GM23338 (cell line): ENCODE measurements around the gene SHROOM2. TPM values are rescaled to one million over a fixed set of nuclear protein-coding genes. Genes with fewer than 3 reads are reported as not detected.

ENCODE experiments used
- ATAC-seq: fragments of 200-7000 bp; cut with Tn5 transposase; 3 replicates; pipeline ENCODE4 v1.9.1; 2020
- DNase-seq: peaks from one replicate; pipeline ENCODE4 v3.0.0-alpha.2; 2015; ENCODE audit warnings: low spot score
- H2AFZ ChIP-seq: fragments of 200-600 bp; sonication (generic); 2 replicates; pipeline ENCODE4 v1.8.0; 2016; ENCODE audit warnings: antibody characterized with exemption, mild to moderate bottlenecking, moderate library complexity
- H3F3A ChIP-seq: fragments of 200-600 bp; sonication (generic); replicated peaks from 2 replicates; pipeline ENCODE4 v1.8.0; 2017; ENCODE audit warnings: antibody characterized with exemption, mixed run types, low read depth
- H3K27ac ChIP-seq: fragments of 200-600 bp; sonication (generic); 2 replicates; pipeline ENCODE4 v1.6.1; 2016; ENCODE audit warnings: low read depth
- H3K27me3 ChIP-seq: fragments of 200-600 bp; sonication (generic); 2 replicates; pipeline ENCODE4 v1.8.0; 2016; ENCODE audit warnings: mild to moderate bottlenecking, mixed run types, moderate library complexity; ENCODE audit not compliant: insufficient read depth
- H3K36me3 ChIP-seq: fragments of 200-600 bp; sonication (generic); 2 replicates; pipeline ENCODE4 v1.8.0; 2016; ENCODE audit warnings: mild to moderate bottlenecking; ENCODE audit not compliant: insufficient read depth
- H3K4me1 ChIP-seq: fragments of 200-600 bp; sonication (generic); 2 replicates; pipeline ENCODE4 v1.8.0; 2016; ENCODE audit warnings: mild to moderate bottlenecking, moderate library complexity; ENCODE audit not compliant: insufficient read depth
- H3K4me2 ChIP-seq: fragments of 200-600 bp; sonication (generic); 2 replicates; pipeline ENCODE4 v1.7.1; 2017; ENCODE audit warnings: mixed run types
- H3K4me3 ChIP-seq: fragments of 200-600 bp; sonication (generic); 2 replicates; pipeline ENCODE4 v1.6.1; 2016; ENCODE audit warnings: mixed run types
- H3K79me2 ChIP-seq: fragments of 200-600 bp; sonication (generic); replicated peaks from 2 replicates; pipeline ENCODE4 v1.8.0; 2017; ENCODE audit warnings: mild to moderate bottlenecking; ENCODE audit not compliant: insufficient read depth
- H3K9me2 ChIP-seq: fragments of 200-600 bp; sonication (generic); 2 replicates; pipeline ENCODE4 v1.8.0; 2017; ENCODE audit not compliant: insufficient read depth
- H4K20me1 ChIP-seq: fragments of 200-600 bp; sonication (generic); replicated peaks from 2 replicates; pipeline ENCODE4 v1.8.0; 2017; ENCODE audit warnings: mild to moderate bottlenecking; ENCODE audit not compliant: insufficient read depth
- H3K27ac Mint-ChIP-seq: 2 replicates; pipeline ENCODE4 v1.8.0; 2020; ENCODE audit warnings: inconsistent platforms, mild to moderate bottlenecking, moderate library complexity, mixed read lengths
- H3K27me3 Mint-ChIP-seq: 3 replicates; pipeline ENCODE4 v1.8.0; 2022; ENCODE audit warnings: low read depth, mild to moderate bottlenecking, moderate library complexity, mixed read lengths, inconsistent platforms; ENCODE audit not compliant: insufficient read depth, poor library complexity
- H3K36me3 Mint-ChIP-seq: 3 replicates; pipeline ENCODE4 v1.8.0; 2021; ENCODE audit warnings: low read depth, mild to moderate bottlenecking, inconsistent platforms, moderate library complexity, mixed read lengths
- H3K4me1 Mint-ChIP-seq: 3 replicates; pipeline ENCODE4 v1.8.0; 2020; ENCODE audit warnings: mild to moderate bottlenecking, inconsistent platforms, mixed read lengths
- H3K4me3 Mint-ChIP-seq: 3 replicates; pipeline ENCODE4 v1.8.0; 2021; ENCODE audit warnings: moderate library complexity, mild to moderate bottlenecking, inconsistent platforms, mixed read lengths
- H3K9me3 Mint-ChIP-seq: 3 replicates; pipeline ENCODE4 v1.8.0; 2020; ENCODE audit warnings: moderate library complexity, mild to moderate bottlenecking, inconsistent platforms, mixed read lengths
- EZH2 ChIP-seq: fragments of 200-600 bp; sonication (generic); IDR thresholded peaks from one replicate; pipeline ENCODE4 v1.8.0; 2017; ENCODE audit warnings: antibody characterized with exemption, mild to moderate bottlenecking, low read depth; ENCODE audit not compliant: unreplicated experiment
- JUNB ChIP-seq: IDR thresholded peaks from one replicate; pipeline ENCODE4 v1.6.1; 2016; ENCODE audit warnings: antibody characterized with exemption; ENCODE audit not compliant: unreplicated experiment
- REST ChIP-seq: IDR thresholded peaks from one replicate; pipeline ENCODE4 v1.6.1; 2018; ENCODE audit warnings: antibody characterized with exemption; ENCODE audit not compliant: unreplicated experiment
- STAT1 ChIP-seq: IDR thresholded peaks from one replicate; pipeline ENCODE4 v1.6.1; 2016; ENCODE audit warnings: antibody characterized with exemption; ENCODE audit not compliant: unreplicated experiment
- ZNF331 ChIP-seq: fragments of 250-450 bp; sonication (Bioruptor Pico); IDR thresholded peaks from 2 replicates; pipeline ENCODE4 v1.5.0; 2020; ENCODE audit warnings: low read depth, mild to moderate bottlenecking, moderate library complexity
- ZNF462 ChIP-seq: fragments of 250-450 bp; sonication (Bioruptor Pico); IDR thresholded peaks from 2 replicates; pipeline ENCODE4 v1.5.0; 2020; ENCODE audit warnings: mild to moderate bottlenecking, moderate library complexity
- polyA plus RNA-seq: library from polyadenylated mRNA; unstranded; fragments of >200 nt; fragmentation: Nextera tagmentation; extraction: Ambion mirVana; gene quantifications from 2 replicates; pipeline ENCODE4 v1.2.1, GENCODE V29; 2016
- total RNA-seq: library from RNA; depleted of rRNA; stranded (reverse); fragments of >200 nt; shearing (Covaris generic); gene quantifications from 2 replicates; pipeline ENCODE4 v1.2.3, GENCODE V29; 2014
- TF ChIP-seq, protein P1 (sequence below), 2 experiments: fragments of 200-600 bp in 1 of 2; sonication (generic) in 1 of 2; conservative IDR thresholded peaks; 2 replicates each; pipeline versions ENCODE4 v1.5.1 to v1.6.1; 2016 to 2017; ENCODE audit warnings: antibody characterized with exemption in 2 of 2, low read depth in 2 of 2, mild to moderate bottlenecking in 2 of 2, moderate library complexity in 1 of 2

SHROOM2 gene
- total and polyA plus RNA-seq, 2 experiments from 2014 or later = 3.5 to 15.8 TPM

DNA sequence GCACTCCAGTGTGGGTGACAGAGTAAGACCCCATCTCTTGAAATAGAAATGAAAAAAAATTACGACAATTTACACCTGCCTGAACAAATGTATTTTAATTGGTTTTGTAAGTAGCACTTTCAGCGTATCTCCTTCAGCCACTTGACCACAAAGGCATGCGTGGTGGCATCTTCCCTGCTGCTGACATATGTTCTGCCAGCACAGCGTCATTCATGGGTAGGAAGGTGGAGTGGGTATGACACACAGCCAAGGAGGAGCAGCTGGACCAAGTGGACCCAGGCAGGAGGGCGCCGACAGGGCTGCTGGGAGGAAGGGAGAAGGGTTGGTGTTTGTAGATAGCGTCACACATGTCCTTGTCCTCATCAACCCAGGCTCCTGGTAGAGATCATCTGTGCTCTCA is 152.3 kb downstream of the SHROOM2 start:
- H3K4me3 ChIP-seq = no peak overlapping the region
- no peaks in the 10 kb centered on the region; the same call in 1 of the 2 replicates for H3K36me3 ChIP-seq
- H3K27me3 ChIP-seq = no peaks in the 10 kb centered on the region
- H3K27ac ChIP-seq = no peak overlapping the region
- Mint-ChIP-seq H3K27me3 (peaks cover 2% of the 10 kb centered on the region), H3K4me1 (peaks cover 3% of the 10 kb centered on the region; the same call in 1 of the 3 replicates), H3K4me3 (no peak overlapping the region), H3K36me3 (peaks cover 36% of the 10 kb centered on the region), H3K9me3 (no peaks in the 10 kb centered on the region), H3K27ac (no peak overlapping the region)
- DNase-seq = no peak
- H3K9me2 ChIP-seq = no peaks in the 10 kb centered on the region
- no peaks in the 10 kb centered on the region for H3F3A ChIP-seq
- no peaks in the 10 kb centered on the region for H4K20me1 ChIP-seq
- no peak for ATAC-seq
- no peaks in the 10 kb centered on the region for H3K79me2 ChIP-seq
- H2AFZ ChIP-seq = no peak overlapping the region
- TF ChIP-seq JUNB = no peak
- TF ChIP-seq ZNF331 = no peak
- TF ChIP-seq EZH2 = no peak
- TF ChIP-seq, protein P1, sequence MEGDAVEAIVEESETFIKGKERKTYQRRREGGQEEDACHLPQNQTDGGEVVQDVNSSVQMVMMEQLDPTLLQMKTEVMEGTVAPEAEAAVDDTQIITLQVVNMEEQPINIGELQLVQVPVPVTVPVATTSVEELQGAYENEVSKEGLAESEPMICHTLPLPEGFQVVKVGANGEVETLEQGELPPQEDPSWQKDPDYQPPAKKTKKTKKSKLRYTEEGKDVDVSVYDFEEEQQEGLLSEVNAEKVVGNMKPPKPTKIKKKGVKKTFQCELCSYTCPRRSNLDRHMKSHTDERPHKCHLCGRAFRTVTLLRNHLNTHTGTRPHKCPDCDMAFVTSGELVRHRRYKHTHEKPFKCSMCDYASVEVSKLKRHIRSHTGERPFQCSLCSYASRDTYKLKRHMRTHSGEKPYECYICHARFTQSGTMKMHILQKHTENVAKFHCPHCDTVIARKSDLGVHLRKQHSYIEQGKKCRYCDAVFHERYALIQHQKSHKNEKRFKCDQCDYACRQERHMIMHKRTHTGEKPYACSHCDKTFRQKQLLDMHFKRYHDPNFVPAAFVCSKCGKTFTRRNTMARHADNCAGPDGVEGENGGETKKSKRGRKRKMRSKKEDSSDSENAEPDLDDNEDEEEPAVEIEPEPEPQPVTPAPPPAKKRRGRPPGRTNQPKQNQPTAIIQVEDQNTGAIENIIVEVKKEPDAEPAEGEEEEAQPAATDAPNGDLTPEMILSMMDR (conservative IDR thresholded peaks at IDR 0.05; ENCODE audit: low read depth in 2 of 2) = no peak
- no peak for TF ChIP-seq STAT1
- TF ChIP-seq REST = no peak
- no peak for TF ChIP-seq ZNF462
- no peaks in the 10 kb centered on the region for H3K4me1 ChIP-seq
- no peak overlapping the region for H3K4me2 ChIP-seq
